GM12864 (cell line): Measurements from ENCODE around the gene MAN1C1.

Source experiments
- DNase-seq: peaks from one replicate; pipeline ENCODE4 v3.0.0-alpha.2; 2011; ENCODE audit warnings: low read depth
- H3K4me3 ChIP-seq: 2 replicates; pipeline ENCODE4 v1.5.1; 2011; ENCODE audit warnings: mild to moderate bottlenecking, low read depth, low read length, control low read depth
- CTCF ChIP-seq: IDR thresholded peaks from 2 replicates; pipeline ENCODE4 v1.5.1; 2011; ENCODE audit warnings: low read depth, mild to moderate bottlenecking, moderate library complexity, low read length, control low read depth, inconsistent platforms; ENCODE audit errors: missing control alignments

Gene MAN1C1

DNA sequence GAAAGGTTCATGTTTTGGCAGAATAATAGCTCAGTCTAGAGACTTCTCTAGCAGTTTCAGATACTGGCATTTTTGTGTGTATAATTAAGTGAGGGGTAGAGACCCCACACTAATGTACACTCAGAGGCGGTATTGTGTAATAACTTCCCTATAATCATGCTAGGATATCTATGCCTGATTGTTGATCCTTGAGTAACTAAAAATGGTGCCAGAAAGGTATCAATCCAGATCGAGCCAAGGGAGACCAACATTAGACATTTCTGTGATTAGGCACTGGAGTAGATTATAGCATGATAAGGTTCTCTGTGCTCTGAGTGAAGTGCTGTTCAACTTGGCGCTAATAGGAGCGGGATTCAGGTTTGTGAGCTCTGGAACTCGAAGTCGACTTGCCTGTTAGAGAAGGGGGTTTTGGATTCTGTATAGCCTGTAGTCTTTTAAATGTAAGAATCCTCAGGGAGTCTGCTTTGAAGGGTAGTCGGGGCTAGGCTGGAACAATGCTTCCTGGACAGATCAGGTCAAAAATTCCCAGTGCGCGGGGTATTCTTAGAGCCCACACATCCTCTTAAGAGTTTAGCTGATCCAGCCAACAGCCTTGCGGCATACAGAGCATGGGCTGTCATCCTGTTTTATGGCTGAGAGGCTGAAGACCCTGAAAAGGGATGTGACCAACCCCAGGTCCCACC is 24.2 kb downstream of the MAN1C1 start:
- DNase-seq = no peak
- no peak for TF ChIP-seq CTCF

GRCh38 chr1:25641329-25641725 is 24.7 kb downstream of the MAN1C1 start:
- no peak overlapping the region for H3K4me3 ChIP-seq
- DNase-seq = no peak
- TF ChIP-seq CTCF = no peak

More for the DNA sequence above, 24.2 kb downstream of the MAN1C1 start:
- no peak overlapping the region for H3K4me3 ChIP-seq

GRCh38 chr1:25641931-25642573 is 25.5 kb downstream of the MAN1C1 start:
- no peak for DNase-seq
- no peak overlapping the region for H3K4me3 ChIP-seq
- no peak for TF ChIP-seq CTCF

- H3K4me3 ChIP-seq = no peak overlapping the region
- no peak for TF ChIP-seq CTCF
- DNase-seq = no peak
Observed at GRCh38 chr1:25642574-25643108, 26.1 kb downstream of the MAN1C1 start.

GRCh38 chr1:25643929-25644328 is 27.3 kb downstream of the MAN1C1 start:
- no peak overlapping the region for H3K4me3 ChIP-seq
- no peak for DNase-seq
- no peak for TF ChIP-seq CTCF

DNA sequence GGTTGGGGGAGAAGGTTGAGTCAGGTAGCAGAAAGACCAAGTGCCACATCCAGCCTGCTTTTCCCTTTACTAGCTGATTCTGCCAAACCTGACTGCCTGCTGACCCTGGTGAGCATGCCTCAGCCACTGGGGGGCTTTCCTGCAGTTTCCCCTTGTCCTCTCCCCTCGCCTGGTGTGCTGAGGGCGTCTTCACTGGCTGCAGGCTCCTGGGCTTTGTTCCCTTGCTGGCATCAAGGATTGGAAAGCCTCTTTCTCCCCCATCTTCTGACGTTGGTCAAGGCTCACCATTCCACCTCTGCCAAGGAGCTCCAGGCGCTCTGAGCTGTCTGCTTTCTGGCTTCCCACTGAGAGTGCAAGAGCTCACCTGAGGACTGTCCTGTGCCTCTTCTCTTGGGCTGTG is 28.4 kb downstream of the MAN1C1 start:
- no peak overlapping the region for H3K4me3 ChIP-seq
- no peak for TF ChIP-seq CTCF
- no peak for DNase-seq
